Tibial nerve (tissue), 4 donors: ENCODE measurements around the gene FBF1. TPM values are rescaled to one million over a fixed set of nuclear protein-coding genes. Genes with fewer than 3 reads are reported as not detected.
"Not testable (repeated sequence)": the region's sequence is repeated elsewhere in the genome, so short reads cannot be mapped to it uniquely, and the experiment has no call there.

Experiments
- DNase-seq, 2 donors: peaks; one replicate each; pipeline ENCODE4 v3.0.0-alpha.2; 2019; ENCODE audit warnings: low spot score in 2 of 2
- H3K27ac ChIP-seq, 4 donors: fragments of 200-600 bp; sonication (generic) in 3 of 4; one replicate each; pipeline ENCODE4 v1.5.1; 2017 to 2019; ENCODE audit warnings: mild to moderate bottlenecking in 1 of 4
- H3K27me3 ChIP-seq, 2 donors: fragments of 200-600 bp; sonication (generic) in 1 of 2; one replicate each; pipeline versions ENCODE4 v1.5.1 to v1.6.0; 2017 to 2019
- H3K36me3 ChIP-seq, 3 donors: fragments of 200-600 bp; sonication (generic); one replicate each; pipeline ENCODE4 v1.5.1; 2018 to 2019
- H3K4me1 ChIP-seq, 4 donors: fragments of 200-600 bp; sonication (generic) in 3 of 4; one replicate each; pipeline ENCODE4 v1.5.1; 2017 to 2019
- H3K4me3 ChIP-seq, 4 donors: fragments of 200-600 bp; sonication (generic) in 3 of 4; one replicate each; pipeline ENCODE4 v1.5.1; 2017 to 2019; ENCODE audit warnings: mild to moderate bottlenecking in 1 of 4, moderate library complexity in 1 of 4
- H3K9me3 ChIP-seq, 4 donors: fragments of 200-600 bp; sonication (generic) in 3 of 4; one replicate each; pipeline ENCODE4 v1.5.1; 2017 to 2019
- CTCF ChIP-seq, 5 experiments: fragments of 200-600 bp in 3 of 5; fragments of 450-650 bp in 2 of 5; sonication (generic) in 3 of 5; IDR thresholded peaks; one replicate each; pipeline ENCODE4 v1.5.1; 2016 to 2019; ENCODE audit warnings: antibody characterized with exemption in 5 of 5, mild to moderate bottlenecking in 3 of 5, moderate library complexity in 2 of 5
- EP300 ChIP-seq, 2 donors: sonication (generic); formaldehyde crosslinking; IDR thresholded peaks; one replicate each; pipeline ENCODE4 v1.6.1; 2017; ENCODE audit warnings: antibody characterized with exemption in 2 of 2, mild to moderate bottlenecking in 1 of 2
- POLR2A ChIP-seq, 2 donors: fragments of 450-650 bp; IDR thresholded peaks; one replicate each; pipeline ENCODE4 v1.6.1; 2017; ENCODE audit warnings: antibody characterized with exemption in 2 of 2, mild to moderate bottlenecking in 2 of 2, moderate library complexity in 2 of 2
- WGBS, 2 donors: methylation state at CpG; one replicate each; pipeline ENCODE4 v1.1.5; 2018; 5-methylcytosine and 5-hydroxymethylcytosine counted together
- total RNA-seq, 4 donors: library from RNA; depleted of rRNA; stranded (reverse); fragments of >200 nt; gene quantifications; one replicate each; pipeline ENCODE4 v1.1.0, GENCODE V29; 2016

Gene FBF1
- total RNA-seq, 4 donors from 2014 or later: 19.9 to 32.4 (median 25.7) TPM

GRCh38 chr17:75873587-75874322 lies 67.1 kb downstream of the FBF1 start:
- TF ChIP-seq POLR2A (IDR thresholded peaks at IDR 0.05): no peak
- no peak for TF ChIP-seq EP300 (IDR thresholded peaks at IDR 0.05)
- TF ChIP-seq CTCF (IDR thresholded peaks at IDR 0.05): no peak
- H3K4me1 ChIP-seq: peaks cover 9 to 85% (median 74%) of the 10 kb centered on the region in 4 donors

GRCh38 chr17:75872434-75873351 lies 68.1 kb downstream of the FBF1 start:
- Histone ChIP-seq H3K4me1 (peaks cover 9 to 93% (median 81%) of the 10 kb centered on the region in 4 donors), H3K4me3 (no peak overlapping the region), H3K9me3 (no peaks in the 10 kb centered on the region), H3K27ac (peak overlapping the region; percentile 75 to 99 (median 91)), H3K27me3 (no peaks in the 10 kb centered on the region), H3K36me3 (peaks cover 0 to 24% (median 0%) of the 10 kb centered on the region in 3 donors)
- peak in 1 of 2 donors; percentile 48 for TF ChIP-seq EP300 (IDR thresholded peaks at IDR 0.05)
- no peak for TF ChIP-seq CTCF (IDR thresholded peaks at IDR 0.05)
- DNase-seq: peak; percentile 57 to 67
- WGBS, 2 donors: 33 to 40% methylated on average over 11 to 13 of the region's 13 CpGs

More at GRCh38 chr17:75873587-75874322, 67.1 kb downstream of the FBF1 start:
- Histone ChIP-seq H3K36me3 (peaks cover 0 to 24% (median 0%) of the 10 kb centered on the region in 3 donors), H3K27me3 (no peaks in the 10 kb centered on the region), H3K9me3 (no peaks in the 10 kb centered on the region), H3K27ac (peak overlapping the region; percentile 75 to 99 (median 91)), H3K4me3 (no peak overlapping the region)
- peak in 1 of 2 donors; percentile 43 for DNase-seq
- 62% methylated on average over 11 of the region's 11 CpGs for WGBS, 2 donors

- not testable (repeated sequence) for H3K27me3 ChIP-seq, DNase-seq, H3K9me3 ChIP-seq
- Histone ChIP-seq H3K4me1 (peaks cover 4 to 76% (median 61%) of the 10 kb centered on the region in 4 donors), H3K36me3 (peaks cover 0 to 15% (median 0%) of the 10 kb centered on the region in 3 donors), H3K27ac (peak overlapping the region; percentile 85 to 99 (median 95)), H3K4me3 (peak overlapping the region in 3 of 4 donors; percentile 18 to 52 (median 28))
- WGBS, 2 donors: 24 to 33% methylated on average over 10 of the region's 10 CpGs
Measured at GRCh38 chr17:75870228-75870627, 70.6 kb downstream of the FBF1 start.

GRCh38 chr17:75869282-75870141 lies 71.3 kb downstream of the FBF1 start:
- 14 to 20% methylated on average over 17 to 23 of the region's 23 CpGs for WGBS, 2 donors
- H3K4me3 ChIP-seq: peak overlapping the region in 3 of 4 donors; percentile 18 to 52 (median 28)

GRCh38 chr17:75868730-75869281 lies 72.0 kb downstream of the FBF1 start:
- H3K4me3 ChIP-seq, H3K9me3 ChIP-seq, H3K27me3 ChIP-seq, H3K36me3 ChIP-seq, DNase-seq: not testable (repeated sequence)
- WGBS, 2 donors: 69 to 80% methylated on average over 11 to 12 of the region's 12 CpGs
- peaks cover 4 to 76% (median 57%) of the 10 kb centered on the region in 4 donors for H3K4me1 ChIP-seq
- H3K27ac ChIP-seq: peak overlapping the region; percentile 85 to 99 (median 95)

More at GRCh38 chr17:75869282-75870141, 71.3 kb downstream of the FBF1 start:
- peak; percentile 65 to 68 for DNase-seq
- H3K36me3 ChIP-seq: peaks cover 0 to 8% (median 0%) of the 10 kb centered on the region in 3 donors
- peaks cover 4 to 76% (median 60%) of the 10 kb centered on the region in 4 donors for H3K4me1 ChIP-seq
- H3K27ac ChIP-seq: peak overlapping the region; percentile 85 to 99 (median 95)
- H3K9me3 ChIP-seq: no peaks in the 10 kb centered on the region
- H3K27me3 ChIP-seq: no peaks in the 10 kb centered on the region
- TF ChIP-seq CTCF (IDR thresholded peaks at IDR 0.05) (peak in 1 of 5 experiments; percentile 7), EP300 (IDR thresholded peaks at IDR 0.05) (peak; percentile 80 to 90), POLR2A (IDR thresholded peaks at IDR 0.05) (peak in 1 of 2 donors; percentile 42)

GRCh38 chr17:75865404-75866188 lies 75.2 kb downstream of the FBF1 start:
- Histone ChIP-seq H3K4me1 (peaks cover 0 to 46% (median 31%) of the 10 kb centered on the region in 4 donors), H3K27ac (peak overlapping the region in 3 of 4 donors; percentile 66 to 88 (median 79))
- not testable (repeated sequence) for H3K9me3 ChIP-seq, H3K4me3 ChIP-seq, H3K36me3 ChIP-seq, DNase-seq, H3K27me3 ChIP-seq
- WGBS, 2 donors: 75 to 77% methylated on average over 17 of the region's 17 CpGs

GRCh38 chr17:75864887-75865286 lies 76.0 kb downstream of the FBF1 start:
- peaks cover 0 to 39% (median 26%) of the 10 kb centered on the region in 4 donors for H3K4me1 ChIP-seq
- not testable (repeated sequence) for DNase-seq, H3K9me3 ChIP-seq, H3K27me3 ChIP-seq, H3K4me3 ChIP-seq, H3K36me3 ChIP-seq
- H3K27ac ChIP-seq: peak overlapping the region in 3 of 4 donors; percentile 66 to 88 (median 79)
- 80 to 84% methylated on average over 4 of the region's 4 CpGs for WGBS, 2 donors
